ENCODE data around the gene WDR27.

GRCh38 chr6:169421586-169422264, 280.1 kb downstream of the WDR27 start:
- TF ChIP-seq, protein P1, sequence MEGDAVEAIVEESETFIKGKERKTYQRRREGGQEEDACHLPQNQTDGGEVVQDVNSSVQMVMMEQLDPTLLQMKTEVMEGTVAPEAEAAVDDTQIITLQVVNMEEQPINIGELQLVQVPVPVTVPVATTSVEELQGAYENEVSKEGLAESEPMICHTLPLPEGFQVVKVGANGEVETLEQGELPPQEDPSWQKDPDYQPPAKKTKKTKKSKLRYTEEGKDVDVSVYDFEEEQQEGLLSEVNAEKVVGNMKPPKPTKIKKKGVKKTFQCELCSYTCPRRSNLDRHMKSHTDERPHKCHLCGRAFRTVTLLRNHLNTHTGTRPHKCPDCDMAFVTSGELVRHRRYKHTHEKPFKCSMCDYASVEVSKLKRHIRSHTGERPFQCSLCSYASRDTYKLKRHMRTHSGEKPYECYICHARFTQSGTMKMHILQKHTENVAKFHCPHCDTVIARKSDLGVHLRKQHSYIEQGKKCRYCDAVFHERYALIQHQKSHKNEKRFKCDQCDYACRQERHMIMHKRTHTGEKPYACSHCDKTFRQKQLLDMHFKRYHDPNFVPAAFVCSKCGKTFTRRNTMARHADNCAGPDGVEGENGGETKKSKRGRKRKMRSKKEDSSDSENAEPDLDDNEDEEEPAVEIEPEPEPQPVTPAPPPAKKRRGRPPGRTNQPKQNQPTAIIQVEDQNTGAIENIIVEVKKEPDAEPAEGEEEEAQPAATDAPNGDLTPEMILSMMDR (IDR thresholded peaks at IDR 0.05; ENCODE audit: low read length), result no peak
- TF ChIP-seq EZH2 (optimal IDR thresholded peaks at IDR 0.05; ENCODE audit: low read depth, low read length) (no peak), EZH2phosphoT487 (IDR thresholded peaks at IDR 0.05; ENCODE audit: low read length) (no peak)
